ENCODE data around the gene ZNF641.

Gene ZNF641

GRCh38 chr12:48305190-48305589 is 45.5 kb downstream of the ZNF641 start:
- Histone ChIP-seq H3K36me3 (replicated peaks in 1 of 2; ENCODE audit: control insufficient read depth in 2 of 2, insufficient read depth in 2 of 2, low read length in 2 of 2) (no peaks in the 10 kb centered on the region), H3K9ac (ENCODE audit: low read depth, low read length, poor library complexity) (no peak overlapping the region), H3K79me1 (ENCODE audit: low read depth, low read length) (no peaks in the 10 kb centered on the region), H3K14ac (ENCODE audit: low read length) (no peak overlapping the region), H3K27ac (replicated peaks; ENCODE audit: low read length) (no peak overlapping the region), H3K9me3 (replicated peaks in 1 of 2; ENCODE audit: control insufficient read depth in 2 of 2, insufficient read depth in 1 of 2, low read depth in 1 of 2, low read length in 2 of 2) (no peaks in the 10 kb centered on the region), H3K4me2 (ENCODE audit: insufficient read depth, low read length, poor library complexity, severe bottlenecking) (no peak overlapping the region), H4K8ac (ENCODE audit: low read depth, low read length) (no peak overlapping the region), H3K27me3 (ENCODE audit: control insufficient read depth in 3 of 3, insufficient read depth in 3 of 3, low read depth in 1 of 3, low read length in 3 of 3) (peaks cover 0 to 14% (median 0%) of the 10 kb centered on the region in 3 experiments), H2BK120ac (ENCODE audit: low read depth, low read length) (no peak overlapping the region), H2BK15ac (ENCODE audit: low read length) (no peak overlapping the region), H2BK12ac (ENCODE audit: low read length) (no peak overlapping the region), H2BK5ac (ENCODE audit: low read length) (no peak overlapping the region), H3K4me1 (ENCODE audit: control insufficient read depth in 2 of 2, insufficient read depth in 1 of 2, low read depth in 1 of 2, low read length in 2 of 2) (no peaks in the 10 kb centered on the region), H3K4ac (ENCODE audit: low read length) (no peak overlapping the region), H3K23ac (ENCODE audit: low read depth, low read length, poor library complexity) (no peak overlapping the region), H2AK5ac (ENCODE audit: low read depth, low read length) (no peak overlapping the region), H2AFZ (ENCODE audit: low read length) (no peak overlapping the region), H3K18ac (ENCODE audit: low read length) (no peak overlapping the region), H4K91ac (ENCODE audit: low read depth, low read length, poor library complexity) (no peak overlapping the region), H3K4me3 (ENCODE audit: low read length in 2 of 2) (no peak overlapping the region)
- WGBS, 2 donors (ENCODE audit: extremely low coverage in 2 of 2, insufficient read length in 2 of 2, insufficient replicate concordance in 1 of 2), result no CpG with 5 or more reads among the region's 2 CpGs
- DNase-seq (ENCODE audit: low spot score), result no peak

GRCh38 chr12:48302161-48302911 is 48.4 kb downstream of the ZNF641 start:
- H3K27ac ChIP-seq (replicated peaks; ENCODE audit: low read length), result no peak overlapping the region
- H4K8ac ChIP-seq (ENCODE audit: low read depth, low read length), result no peak overlapping the region
- no peak overlapping the region for H2BK120ac ChIP-seq (ENCODE audit: low read depth, low read length)
- no peak overlapping the region for H2AK5ac ChIP-seq (ENCODE audit: low read depth, low read length)
- DNase-seq (ENCODE audit: low spot score), result no peak
- H2AFZ ChIP-seq (ENCODE audit: low read length), result no peak overlapping the region
- no peak overlapping the region for H3K9ac ChIP-seq (ENCODE audit: low read depth, low read length, poor library complexity)
- H3K27me3 ChIP-seq (ENCODE audit: control insufficient read depth in 3 of 3, insufficient read depth in 3 of 3, low read depth in 1 of 3, low read length in 3 of 3), result peaks cover 0 to 9% (median 2%) of the 10 kb centered on the region in 3 experiments
- no peaks in the 10 kb centered on the region for H3K4me1 ChIP-seq (ENCODE audit: control insufficient read depth in 2 of 2, insufficient read depth in 1 of 2, low read depth in 1 of 2, low read length in 2 of 2)
- no peak overlapping the region for H2BK5ac ChIP-seq (ENCODE audit: low read length)
- H3K23ac ChIP-seq (ENCODE audit: low read depth, low read length, poor library complexity), result no peak overlapping the region
- no peak overlapping the region for H2BK15ac ChIP-seq (ENCODE audit: low read length)
- H4K91ac ChIP-seq (ENCODE audit: low read depth, low read length, poor library complexity), result no peak overlapping the region
- H3K36me3 ChIP-seq (replicated peaks in 1 of 2; ENCODE audit: control insufficient read depth in 2 of 2, insufficient read depth in 2 of 2, low read length in 2 of 2), result no peaks in the 10 kb centered on the region
- WGBS, 2 donors (ENCODE audit: extremely low coverage in 2 of 2, insufficient read length in 2 of 2, insufficient replicate concordance in 1 of 2), result no CpG with 5 or more reads among the region's 2 CpGs
- no peak overlapping the region for H3K4me3 ChIP-seq (ENCODE audit: low read length in 2 of 2)
- no peak overlapping the region for H3K18ac ChIP-seq (ENCODE audit: low read length)
- H3K9me3 ChIP-seq (replicated peaks in 1 of 2; ENCODE audit: control insufficient read depth in 2 of 2, insufficient read depth in 1 of 2, low read depth in 1 of 2, low read length in 2 of 2), result no peaks in the 10 kb centered on the region
- no peak overlapping the region for H2BK12ac ChIP-seq (ENCODE audit: low read length)
- H3K4me2 ChIP-seq (ENCODE audit: insufficient read depth, low read length, poor library complexity, severe bottlenecking), result no peak overlapping the region
- H3K14ac ChIP-seq (ENCODE audit: low read length), result no peak overlapping the region
- no peak overlapping the region for H3K4ac ChIP-seq (ENCODE audit: low read length)
- H3K79me1 ChIP-seq (ENCODE audit: low read depth, low read length), result no peaks in the 10 kb centered on the region

DNA sequence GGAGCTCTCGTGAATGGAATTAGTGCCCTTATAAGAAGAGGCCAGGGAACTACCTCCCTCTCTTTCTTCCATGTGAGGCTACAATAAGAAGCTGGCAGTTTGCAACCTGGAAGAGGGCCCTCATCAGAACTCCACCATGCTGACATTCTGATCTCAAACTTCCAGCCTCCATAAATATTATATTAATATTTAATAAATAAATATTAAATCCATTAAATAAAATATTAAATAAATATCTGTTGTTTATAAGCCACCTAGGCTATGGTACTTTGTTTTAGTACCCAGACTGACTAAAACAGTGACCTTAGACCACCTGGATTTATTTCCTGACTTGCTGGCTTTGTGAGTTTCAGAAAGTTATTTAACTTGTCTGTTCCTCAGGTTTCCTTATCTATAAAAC is 49.9 kb downstream of the ZNF641 start:
- no peak overlapping the region for H2BK12ac ChIP-seq (ENCODE audit: low read length)
- H2BK120ac ChIP-seq (ENCODE audit: low read depth, low read length), result no peak overlapping the region
- H3K18ac ChIP-seq (ENCODE audit: low read length), result no peak overlapping the region
- H2BK5ac ChIP-seq (ENCODE audit: low read length), result no peak overlapping the region
- no peaks in the 10 kb centered on the region for H3K79me1 ChIP-seq (ENCODE audit: low read depth, low read length)
- no peak overlapping the region for H4K8ac ChIP-seq (ENCODE audit: low read depth, low read length)
- no peak overlapping the region for H3K14ac ChIP-seq (ENCODE audit: low read length)
- H3K4ac ChIP-seq (ENCODE audit: low read length), result no peak overlapping the region
- H2BK15ac ChIP-seq (ENCODE audit: low read length), result no peak overlapping the region
- H3K27me3 ChIP-seq (ENCODE audit: control insufficient read depth in 3 of 3, insufficient read depth in 3 of 3, low read depth in 1 of 3, low read length in 3 of 3), result peaks cover 0 to 9% (median 2%) of the 10 kb centered on the region in 3 experiments
- H3K36me3 ChIP-seq (replicated peaks in 1 of 2; ENCODE audit: control insufficient read depth in 2 of 2, insufficient read depth in 2 of 2, low read length in 2 of 2), result no peaks in the 10 kb centered on the region
- no peak overlapping the region for H2AFZ ChIP-seq (ENCODE audit: low read length)
- H4K91ac ChIP-seq (ENCODE audit: low read depth, low read length, poor library complexity), result no peak overlapping the region
- no peak overlapping the region for H3K4me2 ChIP-seq (ENCODE audit: insufficient read depth, low read length, poor library complexity, severe bottlenecking)
- no peak for DNase-seq (ENCODE audit: low spot score)
- peaks cover under 1 to 3% of the 10 kb centered on the region in 2 donors for H3K9me3 ChIP-seq (replicated peaks in 1 of 2; ENCODE audit: control insufficient read depth in 2 of 2, insufficient read depth in 1 of 2, low read depth in 1 of 2, low read length in 2 of 2)
- H3K9ac ChIP-seq (ENCODE audit: low read depth, low read length, poor library complexity), result no peak overlapping the region
- H3K4me1 ChIP-seq (ENCODE audit: control insufficient read depth in 2 of 2, insufficient read depth in 1 of 2, low read depth in 1 of 2, low read length in 2 of 2), result no peaks in the 10 kb centered on the region
- no peak overlapping the region for H3K27ac ChIP-seq (replicated peaks; ENCODE audit: low read length)
- H2AK5ac ChIP-seq (ENCODE audit: low read depth, low read length), result no peak overlapping the region
- H3K4me3 ChIP-seq (ENCODE audit: low read length in 2 of 2), result no peak overlapping the region
- WGBS, 2 donors (ENCODE audit: extremely low coverage in 2 of 2, insufficient read length in 2 of 2, insufficient replicate concordance in 1 of 2), result no CpG with 5 or more reads among the region's 1 CpG
- H3K23ac ChIP-seq (ENCODE audit: low read depth, low read length, poor library complexity), result no peak overlapping the region

- no peak overlapping the region for H2BK5ac ChIP-seq (ENCODE audit: low read length)
- peak overlapping the region; percentile 64 for H3K9ac ChIP-seq (ENCODE audit: low read depth, low read length, poor library complexity)
- no peak overlapping the region for H4K91ac ChIP-seq (ENCODE audit: low read depth, low read length, poor library complexity)
- H2BK120ac ChIP-seq (ENCODE audit: low read depth, low read length), result no peak overlapping the region
- H3K4ac ChIP-seq (ENCODE audit: low read length), result no peak overlapping the region
- no peak overlapping the region for H4K8ac ChIP-seq (ENCODE audit: low read depth, low read length)
- H3K4me2 ChIP-seq (ENCODE audit: insufficient read depth, low read length, poor library complexity, severe bottlenecking), result peak overlapping the region; percentile 75
- H3K27ac ChIP-seq (replicated peaks; ENCODE audit: low read length), result no peak overlapping the region
- H3K18ac ChIP-seq (ENCODE audit: low read length), result peak overlapping the region; percentile 92
- peak; percentile 66 for DNase-seq (ENCODE audit: low spot score)
- H3K79me1 ChIP-seq (ENCODE audit: low read depth, low read length), result no peaks in the 10 kb centered on the region
- H2AFZ ChIP-seq (ENCODE audit: low read length), result peak overlapping the region; percentile 83
- H2BK12ac ChIP-seq (ENCODE audit: low read length), result no peak overlapping the region
- peak overlapping the region; percentile 21 to 79 for H3K4me3 ChIP-seq (ENCODE audit: low read length in 2 of 2)
- peaks cover 1 to 5% of the 10 kb centered on the region in 2 donors for H3K9me3 ChIP-seq (replicated peaks in 1 of 2; ENCODE audit: control insufficient read depth in 2 of 2, insufficient read depth in 1 of 2, low read depth in 1 of 2, low read length in 2 of 2)
- WGBS, 2 donors (ENCODE audit: extremely low coverage in 2 of 2, insufficient read length in 2 of 2, insufficient replicate concordance in 1 of 2), result no CpG with 5 or more reads among the region's 30 CpGs
- H2BK15ac ChIP-seq (ENCODE audit: low read length), result no peak overlapping the region
- no peaks in the 10 kb centered on the region for H3K4me1 ChIP-seq (ENCODE audit: control insufficient read depth in 2 of 2, insufficient read depth in 1 of 2, low read depth in 1 of 2, low read length in 2 of 2)
- no peaks in the 10 kb centered on the region for H3K36me3 ChIP-seq (replicated peaks in 1 of 2; ENCODE audit: control insufficient read depth in 2 of 2, insufficient read depth in 2 of 2, low read length in 2 of 2)
- peak overlapping the region; percentile 35 for H3K23ac ChIP-seq (ENCODE audit: low read depth, low read length, poor library complexity)
- peaks cover 0 to 31% (median 2%) of the 10 kb centered on the region in 3 experiments for H3K27me3 ChIP-seq (ENCODE audit: control insufficient read depth in 3 of 3, insufficient read depth in 3 of 3, low read depth in 1 of 3, low read length in 3 of 3)
- no peak overlapping the region for H2AK5ac ChIP-seq (ENCODE audit: low read depth, low read length)
- H3K14ac ChIP-seq (ENCODE audit: low read length), result no peak overlapping the region
These were observed 54.0 kb downstream of the ZNF641 start for GRCh38 chr12:48296586-48297282.
